Vagina (tissue), 2 donors: Measurements from ENCODE around the gene ARMC9. TPM values are rescaled to one million over a fixed set of nuclear protein-coding genes. Genes with fewer than 3 reads are reported as not detected.

Source experiments
- DNase-seq, 2 donors: peaks; one replicate each; pipeline ENCODE4 v3.0.0-alpha.2; 2017; ENCODE audit errors: extremely low spot score in 2 of 2
- H3K27ac ChIP-seq: fragments of 200-600 bp; sonication (generic); one replicate; pipeline ENCODE4 v1.5.1; 2019
- H3K27me3 ChIP-seq: fragments of 200-600 bp; sonication (generic); one replicate; pipeline ENCODE4 v1.5.1; 2019
- H3K36me3 ChIP-seq, 2 donors: fragments of 200-600 bp; sonication (generic); one replicate each; pipeline ENCODE4 v1.5.1; 2017 to 2019
- H3K4me1 ChIP-seq: fragments of 200-600 bp; sonication (generic); one replicate; pipeline ENCODE4 v1.5.1; 2019
- H3K4me3 ChIP-seq, 2 donors: fragments of 200-600 bp; sonication (generic); 1 replicate in 1 of 2; 2 replicates in 1 of 2; pipeline ENCODE4 v1.5.1; 2016 to 2019
- H3K9me3 ChIP-seq: fragments of 200-600 bp; sonication (generic); one replicate; pipeline ENCODE4 v1.5.1; 2019
- CTCF ChIP-seq, 3 experiments: fragments of 450-650 bp in 2 of 3; fragments of 200-600 bp in 1 of 3; sonication (generic) in 1 of 3; IDR thresholded peaks; one replicate each; pipeline ENCODE4 v1.5.1; 2017 to 2019; ENCODE audit warnings: antibody characterized with exemption in 3 of 3, mild to moderate bottlenecking in 2 of 3, moderate library complexity in 2 of 3
- POLR2A ChIP-seq, 2 donors: fragments of 450-650 bp; IDR thresholded peaks; one replicate each; pipeline ENCODE4 v1.6.1; 2017; ENCODE audit warnings: antibody characterized with exemption in 2 of 2, mild to moderate bottlenecking in 2 of 2, moderate library complexity in 2 of 2
- POLR2AphosphoS5 ChIP-seq, 2 donors: sonication (generic); formaldehyde crosslinking; IDR thresholded peaks; one replicate each; pipeline ENCODE4 v1.9.0; 2017; ENCODE audit warnings: antibody characterized with exemption in 2 of 2, mild to moderate bottlenecking in 2 of 2, low read depth in 1 of 2; ENCODE audit not compliant: insufficient read depth in 1 of 2
- intact Hi-C: fragments of 100-400 bp; cut with DNase I; formaldehyde crosslinking; loops from one replicate; pipeline ENCODE4 v1.15.1; 2023
- total RNA-seq: library from RNA; depleted of rRNA; stranded (reverse); fragments of >200 nt; gene quantifications from one replicate; pipeline ENCODE4 v1.2.3, GENCODE V29; 2016

The ARMC9 gene
- total RNA-seq, 1 donor from 2014 or later, result 16.0 TPM

- TF ChIP-seq POLR2AphosphoS5 (IDR thresholded peaks at IDR 0.05; ENCODE audit: insufficient read depth in 1 of 2, low read depth in 1 of 2) (no peak), CTCF (IDR thresholded peaks at IDR 0.05) (no peak)
- Histone ChIP-seq H3K4me3 (no peak overlapping the region), H3K4me1 (peaks cover 17% of the 10 kb centered on the region), H3K9me3 (no peaks in the 10 kb centered on the region), H3K27ac (no peak overlapping the region), H3K27me3 (no peaks in the 10 kb centered on the region), H3K36me3 (no peaks in the 10 kb centered on the region)
- DNase-seq, result no peak
- intact Hi-C loops, result loop anchor here (10.0 kb wide), 1 partner anchor 310 kb away; no protein-coding TSS in a partner anchor
These were observed 216.6 kb downstream of the ARMC9 start for GRCh38 chr2:231415029-231415428.

- Histone ChIP-seq H3K9me3 (no peaks in the 10 kb centered on the region), H3K27me3 (no peaks in the 10 kb centered on the region), H3K4me1 (no peaks in the 10 kb centered on the region), H3K27ac (no peak overlapping the region), H3K36me3 (no peaks in the 10 kb centered on the region), H3K4me3 (no peak overlapping the region)
- DNase-seq, result no peak
- intact Hi-C loops, result loop anchor here (10.0 kb wide), 1 partner anchor 314 kb away; no protein-coding TSS in a partner anchor
- TF ChIP-seq POLR2A (IDR thresholded peaks at IDR 0.05) (no peak), POLR2AphosphoS5 (IDR thresholded peaks at IDR 0.05; ENCODE audit: insufficient read depth in 1 of 2, low read depth in 1 of 2) (no peak), CTCF (IDR thresholded peaks at IDR 0.05) (no peak)
These were observed 220.6 kb downstream of the ARMC9 start for GRCh38 chr2:231418820-231419640.

- Histone ChIP-seq H3K9me3 (no peaks in the 10 kb centered on the region), H3K4me3 (no peak overlapping the region), H3K4me1 (no peaks in the 10 kb centered on the region), H3K36me3 (no peaks in the 10 kb centered on the region), H3K27me3 (no peaks in the 10 kb centered on the region), H3K27ac (no peak overlapping the region)
- intact Hi-C loops, result no loop called here
- no peak for TF ChIP-seq POLR2A (IDR thresholded peaks at IDR 0.05)
- TF ChIP-seq POLR2AphosphoS5 (IDR thresholded peaks at IDR 0.05; ENCODE audit: insufficient read depth in 1 of 2, low read depth in 1 of 2), result no peak
- no peak for TF ChIP-seq CTCF (IDR thresholded peaks at IDR 0.05)
- no peak for DNase-seq
These were observed 222.7 kb downstream of the ARMC9 start for GRCh38 chr2:231421051-231421580.

- Histone ChIP-seq H3K27me3 (no peaks in the 10 kb centered on the region), H3K36me3 (no peaks in the 10 kb centered on the region), H3K4me3 (no peak overlapping the region), H3K27ac (no peak overlapping the region), H3K4me1 (no peaks in the 10 kb centered on the region), H3K9me3 (no peaks in the 10 kb centered on the region)
- intact Hi-C loops, result no loop called here
- no peak for DNase-seq
- TF ChIP-seq CTCF (IDR thresholded peaks at IDR 0.05) (no peak), POLR2AphosphoS5 (IDR thresholded peaks at IDR 0.05; ENCODE audit: insufficient read depth in 1 of 2, low read depth in 1 of 2) (no peak), POLR2A (IDR thresholded peaks at IDR 0.05) (no peak)
These were observed 223.6 kb downstream of the ARMC9 start for GRCh38 chr2:231422056-231422455.

- no peak for TF ChIP-seq POLR2A (IDR thresholded peaks at IDR 0.05)
- TF ChIP-seq POLR2AphosphoS5 (IDR thresholded peaks at IDR 0.05; ENCODE audit: insufficient read depth in 1 of 2, low read depth in 1 of 2), result no peak
- no peak for TF ChIP-seq CTCF (IDR thresholded peaks at IDR 0.05)
- intact Hi-C loops, result no loop called here
- no peaks in the 10 kb centered on the region for H3K9me3 ChIP-seq
These were observed 224.7 kb downstream of the ARMC9 start for GRCh38 chr2:231423176-231423575.

More at GRCh38 chr2:231423176-231423575, 224.7 kb downstream of the ARMC9 start:
- Histone ChIP-seq H3K27ac (no peak overlapping the region), H3K36me3 (no peaks in the 10 kb centered on the region), H3K4me3 (no peak overlapping the region), H3K4me1 (no peaks in the 10 kb centered on the region), H3K27me3 (no peaks in the 10 kb centered on the region)
- DNase-seq, result no peak
